NCI-H2081 treated with DMSO at 0.1 percent for 48 hours (cell line): ENCODE results near the gene PEAK1.
A peak's percentile ranks its signal among the peaks of the same experiment; 100 is the strongest.

Source experiments
- DNase-seq: peaks from one replicate; lab custom pipeline; 2025; lab: John Stamatoyannopoulos, UW

Gene PEAK1

DNA sequence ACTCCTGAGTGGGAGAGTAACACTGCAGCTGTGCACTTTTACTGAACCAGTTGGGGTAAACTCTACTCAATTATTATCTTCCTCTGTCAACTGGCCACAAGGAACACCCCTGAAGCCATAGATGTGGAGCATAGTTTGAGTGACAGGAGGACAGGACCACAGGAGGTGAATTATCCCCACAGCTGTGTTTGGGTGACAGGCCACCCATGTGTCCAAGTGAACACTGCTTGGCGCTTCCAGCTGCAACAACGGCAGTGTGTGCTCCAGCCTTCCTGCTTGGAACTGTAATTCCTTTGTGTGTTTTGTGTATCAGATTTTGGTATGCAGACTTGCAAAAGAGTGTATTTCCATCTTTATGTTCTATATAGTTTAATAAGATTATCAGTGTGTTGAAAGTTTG is 328.8 kb downstream of the PEAK1 start:
- no peak for DNase-seq

DNA sequence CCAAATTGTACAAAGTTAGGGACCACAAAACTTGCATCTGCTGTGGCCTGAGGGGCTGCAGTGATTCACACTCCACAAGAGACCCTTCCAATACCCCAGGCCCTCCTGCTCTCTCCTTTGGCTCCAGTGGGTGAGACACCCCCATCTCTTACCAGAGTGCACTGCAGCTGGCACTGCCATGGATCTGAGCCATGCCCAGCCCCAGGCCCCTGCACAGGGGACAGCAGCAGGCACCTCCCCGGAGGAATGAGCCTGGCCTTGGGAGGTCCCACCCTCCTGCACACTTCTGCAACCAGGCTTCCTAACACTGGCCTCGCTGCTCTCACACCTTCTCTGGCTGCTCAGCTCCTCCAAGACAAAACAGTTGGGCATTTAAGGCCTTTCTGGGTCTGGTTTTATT is 332.7 kb downstream of the PEAK1 start:
- DNase-seq = no peak

- DNase-seq = no peak
Measured at GRCh38 chr15:77085297-77085696, 334.6 kb downstream of the PEAK1 start.

DNA sequence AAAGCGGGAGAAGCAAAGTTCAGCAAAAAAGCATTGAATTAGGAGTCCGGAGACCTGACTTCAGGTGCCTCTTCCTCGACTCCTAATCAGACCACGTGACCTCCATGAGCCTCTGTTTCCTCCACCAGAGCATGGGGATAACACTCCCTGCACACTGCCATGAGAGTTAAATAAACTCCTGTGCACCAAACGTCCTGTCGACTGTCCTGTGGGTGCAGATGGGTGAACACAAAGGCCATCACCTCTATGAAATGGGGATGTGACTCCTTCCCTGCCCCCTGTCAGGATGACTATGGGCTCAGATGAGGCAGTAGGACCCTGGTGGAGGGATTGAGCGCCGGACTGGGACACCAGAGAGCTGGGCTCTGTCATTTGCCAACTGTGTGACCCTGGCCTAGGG is 335.5 kb downstream of the PEAK1 start:
- DNase-seq = no peak

GRCh38 chr15:77083381-77084160 is 336.3 kb downstream of the PEAK1 start:
- peak; percentile 69 for DNase-seq

GRCh38 chr15:77081971-77082370 is 337.9 kb downstream of the PEAK1 start:
- no peak for DNase-seq

- no peak for DNase-seq
Measured at GRCh38 chr15:77076323-77076915, 343.5 kb downstream of the PEAK1 start.

DNA sequence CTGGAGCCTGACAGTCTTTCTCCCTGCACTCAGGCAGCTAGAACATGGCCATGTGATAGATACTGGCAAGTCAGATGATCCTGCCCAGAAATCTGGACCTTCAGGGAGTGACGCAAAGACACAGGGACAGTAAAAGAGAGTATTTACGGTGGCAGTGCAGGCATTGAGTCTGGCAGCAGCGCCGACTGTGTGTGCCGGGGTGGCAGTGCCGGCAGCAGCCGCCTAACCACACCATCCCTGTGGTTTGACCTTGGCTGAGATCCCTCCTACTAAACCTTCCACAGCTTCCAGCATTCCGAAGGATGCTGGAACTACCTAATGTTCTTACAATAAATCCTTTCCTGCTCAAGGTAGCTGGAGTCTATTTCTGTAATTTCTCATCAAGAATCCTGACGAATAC is 344.4 kb downstream of the PEAK1 start:
- DNase-seq = no peak

DNA sequence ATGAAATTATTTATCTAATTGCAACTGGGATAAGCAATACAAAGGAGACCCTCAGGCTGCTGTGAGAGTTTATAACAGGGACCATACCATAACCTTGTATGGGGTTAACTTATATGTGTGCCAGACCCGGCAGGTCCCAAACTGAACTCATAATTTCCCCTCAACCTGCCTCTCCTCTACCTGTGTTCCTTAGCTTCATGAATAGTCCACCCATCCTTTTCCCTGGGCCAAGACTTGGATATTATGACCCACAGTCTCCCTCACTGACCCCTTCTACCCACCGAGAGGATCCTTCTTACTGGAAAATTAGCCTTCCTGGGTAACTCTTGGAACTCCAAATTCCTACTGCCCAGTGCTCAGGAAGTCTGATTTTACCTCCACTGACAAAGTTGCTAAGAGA is 345.6 kb downstream of the PEAK1 start:
- no peak for DNase-seq

DNA sequence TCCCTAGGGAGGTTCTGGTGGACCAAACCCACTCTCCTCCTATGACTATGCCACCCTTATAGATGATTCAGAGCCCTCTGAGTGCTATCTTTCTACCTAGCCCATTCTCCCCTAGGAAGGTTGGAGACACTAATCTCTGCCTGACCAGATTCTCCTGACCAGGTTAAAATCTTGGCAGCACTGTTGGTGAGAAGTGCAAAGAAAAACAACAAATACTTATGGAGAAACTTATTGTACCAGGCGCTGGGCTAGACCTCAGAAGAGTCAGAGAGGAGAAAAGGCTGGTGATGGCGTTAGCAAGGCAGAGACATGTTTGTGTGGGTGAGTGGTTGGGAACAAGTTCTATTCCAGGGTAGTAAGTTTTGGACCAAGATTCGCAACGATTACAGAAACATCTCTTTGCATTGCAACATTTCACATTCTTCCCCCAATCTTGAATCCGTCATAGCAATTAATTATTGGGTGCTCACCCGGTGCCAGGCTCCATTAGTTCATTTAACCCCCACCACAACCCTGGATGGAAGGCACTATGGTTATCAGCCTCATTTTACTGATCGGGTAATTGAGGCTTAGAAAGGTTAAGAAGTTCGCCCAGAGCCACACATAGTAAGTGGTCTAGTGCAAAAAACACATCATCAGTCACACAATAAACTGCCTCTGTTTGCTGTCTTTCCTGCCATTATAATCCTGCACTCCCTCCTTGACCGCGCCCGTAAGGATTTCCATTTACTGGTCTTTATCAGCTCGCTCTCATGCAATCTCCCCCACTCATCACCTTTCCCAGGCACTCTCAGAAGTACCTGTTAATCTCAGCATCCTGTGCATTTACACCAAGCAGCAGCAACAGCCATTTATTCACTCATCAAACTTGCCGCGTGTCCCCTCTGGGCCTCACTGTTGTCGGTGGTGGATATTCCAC is 348.3 kb downstream of the PEAK1 start:
- DNase-seq = no peak

DNA sequence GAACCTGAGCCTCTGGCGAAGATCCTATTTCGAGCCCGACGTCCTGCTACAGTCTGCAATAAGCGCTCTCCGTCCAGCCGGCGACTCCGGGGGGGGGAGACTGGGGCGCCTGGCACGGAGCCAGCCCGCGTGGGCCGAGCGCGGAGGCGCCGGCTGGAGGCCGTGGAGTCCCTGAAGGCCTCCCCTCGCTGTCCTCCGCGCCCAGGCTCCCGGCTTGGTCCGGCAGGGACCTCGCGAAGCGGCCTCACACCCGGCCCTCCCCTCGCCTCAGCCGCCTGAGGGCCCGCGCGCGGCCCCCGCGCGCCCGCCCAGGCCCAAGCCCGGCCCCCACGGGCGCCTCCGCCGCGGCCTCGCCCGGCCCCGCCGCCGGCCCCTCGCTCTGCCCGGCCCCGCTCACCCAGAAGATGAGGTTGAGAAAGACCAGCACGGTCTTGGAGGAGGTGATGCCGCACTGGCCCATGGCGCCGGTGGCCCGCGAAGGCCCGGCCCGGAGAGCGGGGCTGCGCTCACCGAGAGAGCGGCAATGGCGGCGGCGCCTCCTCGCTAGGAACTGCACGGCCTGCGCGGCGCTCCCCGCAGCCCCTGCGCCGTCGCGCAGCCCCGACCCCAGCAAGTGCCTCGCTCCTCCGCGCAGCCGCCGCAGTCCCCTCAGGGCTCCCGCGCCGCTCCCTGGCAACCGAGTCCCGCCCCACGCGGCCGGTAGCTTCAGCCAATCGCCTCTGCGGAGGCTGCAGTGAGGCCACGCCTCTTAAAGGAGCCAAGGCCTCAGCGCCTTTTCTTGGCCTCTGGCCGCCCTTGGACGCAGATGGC is 349.2 kb downstream of the PEAK1 start, which contains the start of gene TSPAN3:
Gene TSPAN3 (minus strand): TSS at position 615 of the 810 bp plus-strand sequence. CDS start 155 bp downstream, at position 460.
- peak; percentile 67 for DNase-seq

GRCh38 chr15:77070180-77070494 is 349.8 kb downstream of the PEAK1 start:
- no peak for DNase-seq

DNA sequence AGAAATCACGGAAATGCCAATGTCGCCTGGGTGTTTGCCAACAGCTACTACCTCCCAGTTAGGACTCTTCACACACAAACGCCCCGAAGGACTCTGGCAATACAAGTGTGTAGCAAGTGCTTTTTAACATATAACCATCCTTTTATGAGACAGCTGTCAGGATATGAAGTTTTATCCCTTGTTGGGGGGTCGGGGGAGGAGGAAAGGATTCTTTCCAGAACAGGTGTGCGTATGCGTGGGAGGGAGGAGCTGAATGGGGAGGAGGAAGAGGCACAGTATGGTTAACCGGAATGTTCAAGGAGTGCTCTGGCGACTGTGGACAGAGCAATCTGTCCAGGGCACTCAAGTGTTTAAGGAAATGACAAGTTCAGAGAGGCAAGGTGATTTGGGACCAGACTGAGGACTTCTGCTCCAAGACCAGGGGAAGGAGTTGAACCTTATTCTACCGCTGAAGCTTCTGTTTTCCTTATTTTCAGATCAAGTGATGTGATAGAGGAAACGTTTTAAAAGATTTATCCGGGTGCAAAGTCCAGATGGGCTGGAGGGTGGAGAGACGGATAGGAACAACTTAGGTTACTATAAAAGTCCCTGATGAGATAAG is 350.3 kb downstream of the PEAK1 start:
- DNase-seq = no peak

DNA sequence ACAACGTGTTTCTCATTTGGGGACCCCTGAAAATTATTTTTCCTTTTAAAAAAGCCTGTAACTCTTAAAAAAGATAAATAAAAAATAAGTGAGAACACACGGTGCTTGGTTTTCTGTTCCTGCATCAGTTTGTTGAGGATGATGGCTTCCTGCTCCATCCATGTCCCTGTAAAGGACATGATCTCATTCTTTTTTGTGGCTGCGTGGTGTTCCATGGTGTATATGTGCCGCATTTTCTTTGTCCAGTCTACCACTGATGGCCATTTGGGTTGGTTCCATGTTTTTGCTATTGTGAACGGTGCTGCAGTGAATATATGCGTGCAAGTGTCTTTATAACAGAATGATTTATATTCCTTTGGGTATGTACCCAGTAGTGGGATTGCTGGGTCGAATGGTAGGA is 351.3 kb downstream of the PEAK1 start:
- no peak for DNase-seq

- DNase-seq = no peak
Measured at GRCh38 chr15:77067691-77068367, 352.1 kb downstream of the PEAK1 start.

- no peak for DNase-seq
Measured at GRCh38 chr15:77066971-77067690, 352.8 kb downstream of the PEAK1 start.

DNA sequence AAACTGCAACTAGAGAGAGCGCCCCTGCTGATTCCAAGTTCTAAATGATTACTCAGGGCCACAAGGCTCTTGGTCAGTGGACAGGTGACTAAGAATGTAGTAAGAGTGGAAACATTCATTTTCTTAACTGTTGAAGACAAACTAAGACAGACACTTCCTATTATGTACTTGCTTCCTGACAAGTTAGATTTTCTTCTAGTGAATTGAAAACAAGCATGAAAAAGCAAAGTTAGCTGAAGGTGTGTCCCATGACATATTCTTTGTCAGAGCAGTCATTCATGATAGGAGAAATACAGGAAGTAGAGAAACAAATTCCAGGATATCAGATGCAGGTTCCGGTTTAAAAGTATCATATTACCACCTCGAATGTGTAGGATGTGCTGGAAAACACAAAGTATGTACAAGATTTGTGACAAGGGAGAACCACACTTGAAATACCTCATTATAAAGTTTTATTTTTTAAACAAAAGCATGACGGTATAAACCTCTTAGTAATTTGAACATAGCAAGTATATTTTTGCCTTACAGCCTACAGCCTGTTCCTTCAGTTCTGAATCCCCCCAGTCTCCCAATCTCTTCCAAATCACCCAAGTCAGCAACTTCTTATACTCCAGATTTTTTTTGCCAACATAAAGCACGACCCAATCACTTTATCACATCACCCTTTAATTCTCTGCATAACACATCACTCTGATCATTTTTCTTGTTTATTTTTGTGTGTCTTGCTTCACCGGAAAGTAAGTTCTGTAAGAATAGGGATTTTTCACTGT is 355.2 kb downstream of the PEAK1 start:
- no peak for DNase-seq

GRCh38 chr15:77064063-77064462 is 355.8 kb downstream of the PEAK1 start:
- no peak for DNase-seq

GRCh38 chr15:77063249-77063648 is 356.7 kb downstream of the PEAK1 start:
- DNase-seq = no peak
